Nephron progenitor cell (in vitro differentiated cells): Measurements from ENCODE around the gene GRIK3.

Experiments used
- DNase-seq: peaks from one replicate; pipeline ENCODE4 v3.0.0; 2021
- H3K27ac Mint-ChIP-seq: 2 replicates; pipeline ENCODE4 v1.8.0; 2021; ENCODE audit warnings: mild to moderate bottlenecking, moderate library complexity, mixed read lengths
- H3K27me3 Mint-ChIP-seq: 2 replicates; pipeline ENCODE4 v1.8.0; 2021; ENCODE audit warnings: mild to moderate bottlenecking, low read depth, mixed read lengths; ENCODE audit not compliant: poor library complexity
- H3K36me3 Mint-ChIP-seq: 2 replicates; pipeline ENCODE4 v1.8.0; 2021; ENCODE audit warnings: low read depth, mixed read lengths
- H3K4me1 Mint-ChIP-seq: 2 replicates; pipeline ENCODE4 v1.8.0; 2021; ENCODE audit warnings: mixed read lengths
- H3K4me3 Mint-ChIP-seq: 2 replicates; pipeline ENCODE4 v1.8.0; 2021; ENCODE audit warnings: mild to moderate bottlenecking, moderate library complexity, mixed read lengths
- H3K9me3 Mint-ChIP-seq: 2 replicates; pipeline ENCODE4 v1.8.0; 2021; ENCODE audit warnings: mild to moderate bottlenecking, moderate library complexity, mixed read lengths
- CTCF ChIP-seq: fragments of 200-600 bp; sonication (generic); IDR thresholded peaks from 2 replicates; pipeline ENCODE4 v1.5.0; 2021; ENCODE audit warnings: antibody characterized with exemption

The GRIK3 gene

DNA sequence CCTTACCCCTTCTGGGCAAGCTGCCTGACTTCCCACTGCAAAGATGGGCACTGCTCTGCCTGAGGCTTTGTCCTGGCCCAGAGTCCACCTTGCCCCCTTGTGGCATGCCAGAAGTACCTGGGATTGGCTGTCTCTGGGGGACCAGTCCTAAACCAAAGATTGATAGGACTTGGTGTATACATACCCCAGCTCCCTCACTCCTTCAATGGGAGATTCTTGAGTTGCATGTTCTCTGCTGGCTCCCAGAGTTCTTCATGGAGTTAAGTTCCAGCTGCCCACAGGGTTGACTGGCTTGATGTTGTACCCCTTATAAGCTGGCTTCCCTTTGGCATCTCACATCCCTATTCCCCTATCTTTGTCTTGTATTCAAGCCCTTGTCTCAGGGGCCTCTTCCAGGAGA, 244.8 kb downstream of the GRIK3 start:
- Mint-ChIP-seq H3K9me3 (no peaks in the 10 kb centered on the region), H3K36me3 (no peaks in the 10 kb centered on the region), H3K4me1 (peaks cover 16% of the 10 kb centered on the region), H3K27me3 (peaks cover 23% of the 10 kb centered on the region), H3K27ac (no peak overlapping the region), H3K4me3 (no peak overlapping the region)
- DNase-seq = no peak
- TF ChIP-seq CTCF = no peak

- Mint-ChIP-seq H3K27me3 (peaks cover 29% of the 10 kb centered on the region), H3K27ac (peak overlapping the region; percentile 10), H3K9me3 (no peaks in the 10 kb centered on the region), H3K4me1 (peaks cover 25% of the 10 kb centered on the region), H3K4me3 (no peak overlapping the region), H3K36me3 (no peaks in the 10 kb centered on the region)
- no peak for TF ChIP-seq CTCF
- DNase-seq = no peak
Measured at GRCh38 chr1:36787312-36787913, 246.9 kb downstream of the GRIK3 start.

DNA sequence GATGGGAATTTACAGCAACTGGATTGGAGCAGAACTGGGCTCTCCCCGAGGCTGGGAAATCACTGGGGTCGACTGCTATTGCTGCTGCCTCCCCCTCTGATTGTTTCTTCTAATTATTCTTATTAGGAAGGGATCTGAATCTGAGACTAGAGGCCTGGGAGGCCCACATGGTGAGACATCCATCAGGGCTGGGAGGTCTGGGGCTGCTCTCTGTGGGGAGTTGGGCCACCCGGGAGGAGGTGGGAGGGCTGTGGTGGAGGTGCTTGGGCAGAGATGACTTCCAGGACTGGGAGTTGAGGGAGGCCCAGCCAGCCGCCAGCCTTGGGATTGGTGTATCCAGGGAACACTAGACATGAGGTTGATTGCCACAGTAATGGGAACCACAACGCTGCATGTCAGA, 247.9 kb downstream of the GRIK3 start:
- no peak for TF ChIP-seq CTCF
- H3K27me3 Mint-ChIP-seq = peaks cover 30% of the 10 kb centered on the region

DNA sequence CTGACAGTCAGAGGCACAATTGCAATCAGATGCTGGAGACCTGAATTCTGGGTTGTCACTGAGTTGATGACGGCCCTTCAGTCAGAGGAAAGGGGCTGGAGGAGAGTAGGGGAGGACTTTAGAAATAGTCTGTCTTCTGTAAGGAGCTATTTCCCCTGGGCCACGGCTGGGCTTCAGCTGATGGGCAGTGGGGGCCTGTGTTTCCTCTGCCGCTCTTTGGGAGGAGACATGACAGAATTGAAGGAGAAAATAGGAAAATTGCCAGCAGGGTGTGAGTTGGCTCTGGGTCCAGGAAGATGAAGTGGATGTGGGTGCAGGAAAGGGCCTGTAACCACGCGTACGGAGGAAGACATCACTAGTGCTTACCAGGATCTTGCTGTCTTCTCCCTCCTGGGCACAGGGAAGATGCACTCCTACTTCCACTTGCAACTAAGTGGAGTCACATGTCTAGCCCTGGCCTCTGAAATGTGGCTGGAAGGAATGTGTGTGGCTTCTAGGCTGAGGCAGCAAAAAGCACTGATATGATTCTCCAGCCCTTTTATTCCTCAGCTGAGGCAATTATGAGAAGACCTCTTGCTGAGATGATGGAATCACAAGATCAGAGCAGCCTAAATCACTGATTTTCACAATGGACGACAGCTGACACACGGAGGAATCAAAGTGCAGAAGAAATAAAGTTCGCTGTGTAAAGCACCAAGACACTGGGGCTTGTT, 250.0 kb downstream of the GRIK3 start:
- no peak for DNase-seq
- no peaks in the 10 kb centered on the region for H3K9me3 Mint-ChIP-seq
- no peak overlapping the region for H3K27ac Mint-ChIP-seq
- peaks cover 27% of the 10 kb centered on the region for H3K4me1 Mint-ChIP-seq
- H3K36me3 Mint-ChIP-seq = no peaks in the 10 kb centered on the region
- no peak for TF ChIP-seq CTCF
- peaks cover 32% of the 10 kb centered on the region for H3K27me3 Mint-ChIP-seq
- H3K4me3 Mint-ChIP-seq = no peak overlapping the region

More for the DNA sequence above, 247.9 kb downstream of the GRIK3 start:
- H3K27ac Mint-ChIP-seq = no peak overlapping the region
- no peak overlapping the region for H3K4me3 Mint-ChIP-seq
- H3K36me3 Mint-ChIP-seq = no peaks in the 10 kb centered on the region
- peaks cover 25% of the 10 kb centered on the region for H3K4me1 Mint-ChIP-seq
- no peak for DNase-seq
- no peaks in the 10 kb centered on the region for H3K9me3 Mint-ChIP-seq

GRCh38 chr1:36783475-36783874, 250.8 kb downstream of the GRIK3 start:
- peaks cover 30% of the 10 kb centered on the region for H3K4me1 Mint-ChIP-seq
- no peak for TF ChIP-seq CTCF
- H3K4me3 Mint-ChIP-seq = no peak overlapping the region
- H3K27ac Mint-ChIP-seq = no peak overlapping the region
- no peaks in the 10 kb centered on the region for H3K9me3 Mint-ChIP-seq
- H3K27me3 Mint-ChIP-seq = peaks cover 29% of the 10 kb centered on the region
- H3K36me3 Mint-ChIP-seq = no peaks in the 10 kb centered on the region
- DNase-seq = no peak

DNA sequence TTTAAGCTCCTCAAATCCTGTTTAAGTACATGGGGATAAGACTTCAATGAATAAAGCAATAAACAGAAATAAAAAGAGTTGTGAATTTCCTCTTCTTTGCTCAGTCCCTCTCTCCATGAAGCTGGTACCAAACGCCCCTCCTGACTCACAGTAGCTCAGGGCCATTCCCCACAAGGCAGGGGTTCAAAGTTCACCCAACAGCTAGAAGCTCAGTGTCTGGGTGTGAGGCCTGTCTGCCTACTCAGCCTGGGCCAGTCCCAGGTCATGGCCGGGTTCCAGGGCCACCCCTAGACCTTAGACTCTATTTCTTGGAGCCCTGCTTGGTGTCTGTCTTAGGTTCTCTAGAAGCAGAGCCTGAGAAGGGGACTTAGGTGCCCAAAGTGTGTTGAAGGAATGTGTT, 251.5 kb downstream of the GRIK3 start:
- DNase-seq = no peak
- H3K4me1 Mint-ChIP-seq = peaks cover 32% of the 10 kb centered on the region
- peaks cover 24% of the 10 kb centered on the region for H3K27me3 Mint-ChIP-seq

More for the DNA sequence above, 251.5 kb downstream of the GRIK3 start:
- no peak overlapping the region for H3K4me3 Mint-ChIP-seq
- TF ChIP-seq CTCF = no peak
- H3K27ac Mint-ChIP-seq = no peak overlapping the region
- no peaks in the 10 kb centered on the region for H3K9me3 Mint-ChIP-seq
- H3K36me3 Mint-ChIP-seq = no peaks in the 10 kb centered on the region
